Neural cell (in vitro differentiated cells): Measurements from ENCODE around the gene SMARCD1.

Source experiments
- CTCF ChIP-seq: fragments of 450-650 bp; IDR thresholded peaks from 2 replicates; pipeline ENCODE4 v1.5.1; 2014; ENCODE audit warnings: antibody characterized with exemption, mild to moderate bottlenecking, moderate library complexity; ENCODE audit not compliant: poor library complexity, severe bottlenecking
- EP300 ChIP-seq: fragments of 450-650 bp; conservative IDR thresholded peaks from 2 replicates; pipeline ENCODE4 v1.6.1; 2014; ENCODE audit warnings: antibody characterized with exemption, mild to moderate bottlenecking, moderate library complexity; ENCODE audit not compliant: poor library complexity, severe bottlenecking
- EZH2 ChIP-seq: fragments of 200-600, 300-800 bp; shearing (Covaris generic), sonication (generic); IDR thresholded peaks from 2 replicates; pipeline ENCODE4 v1.6.1; 2014; ENCODE audit warnings: antibody characterized with exemption, low read length, borderline replicate concordance, mild to moderate bottlenecking; ENCODE audit not compliant: insufficient read depth, poor library complexity, severe bottlenecking
- POLR2AphosphoS5 ChIP-seq: IDR thresholded peaks from 2 replicates; pipeline ENCODE4 v1.6.1; 2012
- REST ChIP-seq: IDR thresholded peaks from 2 replicates; pipeline ENCODE4 v1.6.1; 2012; ENCODE audit warnings: borderline replicate concordance

- no peak for TF ChIP-seq CTCF
- TF ChIP-seq EZH2: no peak
- no peak for TF ChIP-seq POLR2AphosphoS5
- no peak for TF ChIP-seq REST
- no peak for TF ChIP-seq EP300
These were observed 23.0 kb upstream of the SMARCD1 start for GRCh38 chr12:50061946-50062686.
